Right forelimb (tissue), 1 donor: Measurements from ENCODE around the gene MTMR2.

Source experiments
- DNase-seq: peaks from one replicate; pipeline ENCODE4 v3.0.0-alpha.2; 2018

The MTMR2 gene

GRCh38 chr11:95917193-95918036 is 6.5 kb downstream of the MTMR2 start:
- no peak for DNase-seq

GRCh38 chr11:95916049-95916448 is 7.9 kb downstream of the MTMR2 start:
- DNase-seq = no peak

- no peak for DNase-seq
These were observed 8.9 kb downstream of the MTMR2 start for GRCh38 chr11:95915051-95915450.

GRCh38 chr11:95913830-95914615 is 9.9 kb downstream of the MTMR2 start:
- DNase-seq = no peak

GRCh38 chr11:95912902-95913560 is 10.9 kb downstream of the MTMR2 start:
- DNase-seq = no peak

GRCh38 chr11:95911369-95911759 is 12.5 kb downstream of the MTMR2 start:
- no peak for DNase-seq

- no peak for DNase-seq
These were observed 13.1 kb downstream of the MTMR2 start for GRCh38 chr11:95910638-95911368.

- no peak for DNase-seq
These were observed 15.1 kb downstream of the MTMR2 start for GRCh38 chr11:95908826-95909225.

GRCh38 chr11:95907476-95907875 is 16.4 kb downstream of the MTMR2 start:
- no peak for DNase-seq

GRCh38 chr11:95904009-95904650 is 19.8 kb downstream of the MTMR2 start:
- DNase-seq = no peak

GRCh38 chr11:95898782-95899181 is 25.1 kb downstream of the MTMR2 start:
- no peak for DNase-seq

- no peak for DNase-seq
These were observed 26.2 kb downstream of the MTMR2 start for GRCh38 chr11:95897731-95898130.

- no peak for DNase-seq
These were observed 28.1 kb downstream of the MTMR2 start for GRCh38 chr11:95895815-95896214.

GRCh38 chr11:95892892-95893570 is 30.9 kb downstream of the MTMR2 start:
- no peak for DNase-seq

- no peak for DNase-seq
These were observed 31.4 kb downstream of the MTMR2 start for GRCh38 chr11:95892492-95892891.

- DNase-seq = no peak
These were observed 32.3 kb downstream of the MTMR2 start for GRCh38 chr11:95891423-95892170.

GRCh38 chr11:95888852-95889251 is 35.1 kb downstream of the MTMR2 start:
- DNase-seq = no peak

GRCh38 chr11:95888439-95888838 is 35.5 kb downstream of the MTMR2 start:
- no peak for DNase-seq

- no peak for DNase-seq
These were observed 37.4 kb downstream of the MTMR2 start for GRCh38 chr11:95886462-95886861.

GRCh38 chr11:95884802-95885201 is 39.1 kb downstream of the MTMR2 start:
- DNase-seq = no peak

- DNase-seq = no peak
These were observed 39.5 kb downstream of the MTMR2 start for GRCh38 chr11:95884376-95884775.
